Gastroesophageal sphincter (tissue), 3 donors: ENCODE measurements around the gene PLPP7.

Experiments used
- EP300 ChIP-seq: sonication (generic); formaldehyde crosslinking; IDR thresholded peaks from one replicate; pipeline ENCODE4 v1.6.1; 2017; ENCODE audit warnings: antibody characterized with exemption, mild to moderate bottlenecking
- POLR2AphosphoS5 ChIP-seq: sonication (generic); formaldehyde crosslinking; IDR thresholded peaks from one replicate; pipeline ENCODE4 v1.6.1; 2017; ENCODE audit warnings: antibody characterized with exemption
- TF ChIP-seq, protein P1 (sequence below), 4 experiments: fragments of 200-600 bp in 2 of 4; fragments of 450-650 bp in 2 of 4; sonication (generic) in 1 of 4; IDR thresholded peaks; one replicate each; pipeline ENCODE4 v1.5.1; 2017 to 2019; ENCODE audit warnings: antibody characterized with exemption in 4 of 4, mild to moderate bottlenecking in 2 of 4, moderate library complexity in 2 of 4

GRCh38 chr9:131252120-131252519 lies 37.4 kb upstream of the PLPP7 start:
- TF ChIP-seq POLR2AphosphoS5 (no peak), EP300 (no peak)
- TF ChIP-seq, protein P1, sequence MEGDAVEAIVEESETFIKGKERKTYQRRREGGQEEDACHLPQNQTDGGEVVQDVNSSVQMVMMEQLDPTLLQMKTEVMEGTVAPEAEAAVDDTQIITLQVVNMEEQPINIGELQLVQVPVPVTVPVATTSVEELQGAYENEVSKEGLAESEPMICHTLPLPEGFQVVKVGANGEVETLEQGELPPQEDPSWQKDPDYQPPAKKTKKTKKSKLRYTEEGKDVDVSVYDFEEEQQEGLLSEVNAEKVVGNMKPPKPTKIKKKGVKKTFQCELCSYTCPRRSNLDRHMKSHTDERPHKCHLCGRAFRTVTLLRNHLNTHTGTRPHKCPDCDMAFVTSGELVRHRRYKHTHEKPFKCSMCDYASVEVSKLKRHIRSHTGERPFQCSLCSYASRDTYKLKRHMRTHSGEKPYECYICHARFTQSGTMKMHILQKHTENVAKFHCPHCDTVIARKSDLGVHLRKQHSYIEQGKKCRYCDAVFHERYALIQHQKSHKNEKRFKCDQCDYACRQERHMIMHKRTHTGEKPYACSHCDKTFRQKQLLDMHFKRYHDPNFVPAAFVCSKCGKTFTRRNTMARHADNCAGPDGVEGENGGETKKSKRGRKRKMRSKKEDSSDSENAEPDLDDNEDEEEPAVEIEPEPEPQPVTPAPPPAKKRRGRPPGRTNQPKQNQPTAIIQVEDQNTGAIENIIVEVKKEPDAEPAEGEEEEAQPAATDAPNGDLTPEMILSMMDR (IDR thresholded peaks at IDR 0.05) = no peak
